ENCODE data around the gene KPNA4. TPM values are rescaled to one million over a fixed set of nuclear protein-coding genes. Genes with fewer than 3 reads are reported as not detected.
"Not testable (repeated sequence)": the region's sequence is repeated elsewhere in the genome, so short reads cannot be mapped to it uniquely, and the experiment has no call there.

KPNA4 gene
- total RNA-seq, 1 experiment from 2014 or later: 29.4 TPM

GRCh38 chr3:160573955-160574525 lies 8.7 kb upstream of the KPNA4 start:
- DNase-seq (ENCODE audit: low read depth): not testable (repeated sequence)

DNA sequence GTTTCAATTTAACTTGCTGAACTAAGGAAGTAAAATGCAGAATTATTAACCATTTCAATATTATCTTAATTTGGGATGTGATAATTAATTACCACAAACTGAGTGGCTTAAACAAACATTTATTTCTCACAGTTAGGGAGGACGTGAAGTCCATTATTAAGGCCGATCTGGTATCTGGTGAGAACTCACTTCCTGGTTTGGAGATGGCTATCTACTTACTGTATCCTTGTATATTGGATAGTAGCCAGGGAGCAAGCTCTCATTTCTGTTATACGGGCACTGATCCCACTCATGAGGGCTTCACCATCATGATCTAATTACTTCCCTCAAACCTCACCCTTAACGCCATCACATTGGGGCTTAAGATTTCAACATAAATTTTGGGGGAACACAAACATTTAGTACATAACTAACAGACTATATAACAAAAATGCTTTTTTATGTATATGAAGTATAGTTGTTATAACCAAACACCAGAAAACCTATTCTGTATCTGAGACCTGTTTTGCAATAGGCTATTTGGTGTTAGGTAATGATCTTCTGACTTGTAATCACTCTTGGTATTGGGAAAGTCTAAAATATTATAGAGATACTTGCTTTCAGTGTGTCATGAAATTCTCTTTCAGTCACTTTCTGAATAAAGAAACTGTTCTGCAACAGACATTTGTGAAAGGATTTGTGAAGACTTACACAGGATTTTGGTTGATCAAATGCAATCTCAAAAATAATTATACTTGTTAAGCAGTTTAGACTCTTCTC lies 4.7 kb upstream of the KPNA4 start:
- no peak for DNase-seq (ENCODE audit: low read depth)

DNA sequence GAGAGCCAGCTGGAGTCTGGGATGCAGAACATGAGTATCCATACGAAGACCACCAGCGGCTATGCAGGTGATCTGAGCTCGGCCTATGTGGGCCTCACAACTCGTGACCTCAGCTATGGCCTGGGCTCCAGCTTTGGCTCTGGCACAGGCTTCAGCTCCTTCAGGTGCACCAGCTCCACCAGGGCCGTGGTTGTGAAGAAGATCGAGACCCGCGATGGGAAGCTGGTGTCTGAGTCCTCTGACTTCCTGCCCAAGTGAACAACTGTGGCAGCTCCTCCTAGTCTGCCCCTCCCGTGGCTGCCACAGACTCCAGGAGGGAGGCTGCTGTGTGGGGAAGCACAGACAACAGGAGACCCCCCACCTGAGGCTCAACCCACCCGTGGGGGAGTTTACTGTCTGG lies 3.6 kb upstream of the KPNA4 start:
- DNase-seq (ENCODE audit: low read depth): no peak

- DNase-seq (ENCODE audit: low read depth): no peak
Observed at GRCh38 chr3:160567774-160568173, 2.4 kb upstream of the KPNA4 start.

DNA sequence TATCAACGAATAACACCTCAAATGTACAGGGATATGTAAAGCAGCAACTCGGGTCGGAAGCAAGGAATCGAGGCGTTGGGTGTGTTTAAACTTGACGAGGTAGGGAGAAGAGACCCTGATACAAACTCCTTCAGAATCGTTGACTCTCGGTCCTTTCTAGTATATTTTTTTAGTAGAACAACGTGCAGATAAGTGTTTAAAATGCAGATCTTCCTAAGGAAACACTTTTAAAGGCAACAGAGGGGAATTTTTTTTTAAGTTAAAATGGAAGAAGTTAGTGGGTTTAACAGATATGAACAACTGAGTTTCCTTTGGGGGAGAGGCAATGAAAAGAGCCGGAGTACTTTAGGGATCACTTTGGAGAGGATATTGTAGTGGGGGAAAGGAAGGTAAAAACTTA lies 1.1 kb upstream of the KPNA4 start:
- no peak for DNase-seq (ENCODE audit: low read depth)

GRCh38 chr3:160564949-160565441 lies 376 bp downstream of the KPNA4 start:
- peak; percentile 51 for DNase-seq (ENCODE audit: low read depth)

DNA sequence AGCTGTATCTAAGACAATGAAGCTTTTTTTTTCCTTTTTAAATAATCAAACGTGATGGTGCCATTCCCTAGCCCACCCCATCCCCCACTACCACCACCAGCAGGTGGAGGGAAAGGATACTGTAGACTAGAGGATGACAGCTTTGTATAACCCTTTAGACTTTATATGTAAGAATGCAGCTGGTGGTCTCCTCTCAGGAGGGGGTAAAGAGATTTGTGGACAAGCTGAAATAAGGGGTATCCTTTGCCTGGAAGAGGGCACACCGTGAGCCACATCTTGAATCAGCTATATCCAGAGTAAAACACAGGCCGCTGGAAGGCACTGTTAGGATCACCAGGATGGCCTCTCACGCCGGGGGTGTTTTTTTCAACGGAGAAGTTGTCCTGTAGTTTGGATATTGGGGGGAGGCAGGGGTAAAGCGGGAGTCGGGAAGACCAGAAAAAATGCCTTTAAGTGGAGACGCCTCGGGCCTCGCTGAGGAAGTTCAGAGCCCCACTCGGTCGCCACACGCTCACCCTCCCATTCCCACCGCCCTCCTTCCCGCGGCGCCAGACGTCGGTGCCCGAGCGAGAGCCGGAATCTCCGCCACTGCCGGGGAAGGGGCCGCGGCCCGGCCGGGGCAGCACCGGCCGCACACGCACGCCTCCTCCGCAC lies 986 bp downstream of the KPNA4 start:
- DNase-seq (ENCODE audit: low read depth): no peak

- no peak for DNase-seq (ENCODE audit: low read depth)
Observed at GRCh38 chr3:160562952-160563351, 2.4 kb downstream of the KPNA4 start.

- DNase-seq (ENCODE audit: low read depth): no peak
Observed at GRCh38 chr3:160557571-160557970, 7.8 kb downstream of the KPNA4 start.

DNA sequence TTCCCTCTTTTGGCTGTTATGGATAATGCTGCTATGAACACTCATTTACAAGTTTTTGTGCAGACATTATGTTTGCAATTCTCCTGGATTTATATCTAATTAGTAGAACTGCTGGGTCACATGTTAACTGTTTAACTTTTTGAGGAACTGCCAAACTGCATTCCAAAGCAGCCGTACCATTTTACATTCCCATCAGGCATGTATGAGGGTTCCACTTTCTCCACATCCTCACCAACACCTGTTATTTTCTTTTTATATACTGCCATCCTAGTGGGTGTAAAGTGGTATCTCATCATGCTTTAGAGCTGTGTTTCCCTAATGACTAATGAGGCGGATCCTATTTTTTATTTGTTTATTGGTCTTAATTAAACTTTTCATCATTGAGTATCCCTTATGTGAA lies 9.2 kb downstream of the KPNA4 start:
- peak; percentile 51 for DNase-seq (ENCODE audit: low read depth)

DNA sequence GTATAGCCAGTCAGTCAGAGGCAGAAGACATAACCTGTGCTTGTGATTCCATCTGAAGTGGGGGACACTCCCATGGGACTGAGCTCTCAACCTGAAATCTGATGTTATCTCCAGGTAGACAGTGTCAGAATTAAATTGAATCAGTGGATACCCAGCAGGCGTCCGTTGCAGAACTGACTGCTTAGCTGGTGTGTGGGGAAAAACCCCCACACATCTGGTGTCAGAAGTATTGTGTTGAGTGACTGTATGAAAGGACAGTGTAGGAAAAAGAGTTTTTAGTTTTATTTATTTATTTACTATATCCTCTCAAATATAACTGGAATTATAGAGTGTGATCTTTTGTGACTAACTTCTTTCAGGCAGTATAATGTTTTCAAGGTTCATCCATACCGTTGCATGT lies 10.4 kb downstream of the KPNA4 start:
- DNase-seq (ENCODE audit: low read depth): no peak

- DNase-seq (ENCODE audit: low read depth): no peak
Observed at GRCh38 chr3:160553827-160554226, 11.5 kb downstream of the KPNA4 start.

DNA sequence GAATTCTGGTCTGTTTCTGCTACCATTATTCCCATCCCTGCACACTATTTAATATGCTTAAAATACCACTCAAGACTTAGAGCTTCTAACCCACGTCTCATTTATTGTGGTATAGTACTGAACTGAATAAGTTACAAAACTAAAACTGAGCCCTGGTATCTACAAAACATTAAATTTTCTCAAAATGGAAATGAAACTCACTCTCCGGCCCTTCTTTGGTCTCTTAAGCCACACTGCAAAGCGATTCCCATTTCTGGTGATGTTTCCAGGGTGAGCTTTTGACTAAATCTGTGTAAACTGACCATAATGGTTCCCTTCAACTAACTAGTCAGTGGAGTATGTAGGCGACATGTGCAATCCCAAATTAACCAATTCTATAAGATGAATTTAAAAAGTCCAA lies 18.6 kb downstream of the KPNA4 start:
- DNase-seq (ENCODE audit: low read depth): no peak

- peak; percentile 49 for DNase-seq (ENCODE audit: low read depth)
Observed at GRCh38 chr3:160545504-160545871, 19.9 kb downstream of the KPNA4 start.

- peak; percentile 19 for DNase-seq (ENCODE audit: low read depth)
Observed at GRCh38 chr3:160544844-160545503, 20.4 kb downstream of the KPNA4 start.

DNA sequence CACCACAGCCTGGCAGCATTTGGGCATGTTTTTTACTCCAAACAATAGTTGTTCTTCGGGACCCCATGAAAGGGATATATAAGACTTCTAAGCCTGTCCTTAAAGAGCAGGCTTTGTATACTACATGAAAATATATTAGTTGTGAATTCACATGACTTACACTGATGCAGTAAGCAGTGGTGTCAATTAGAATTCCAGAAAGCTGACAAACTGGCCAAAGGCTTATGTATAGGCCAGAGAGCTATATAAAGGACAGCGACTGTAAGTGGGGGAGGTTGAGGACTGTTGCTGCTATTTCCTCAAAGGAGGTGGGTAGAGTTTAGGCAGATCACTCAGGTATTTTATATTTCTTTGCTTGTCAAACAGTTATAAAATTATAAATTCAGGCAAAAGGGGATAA lies 24.8 kb downstream of the KPNA4 start:
- peak; percentile 13 for DNase-seq (ENCODE audit: low read depth)

- no peak for DNase-seq (ENCODE audit: low read depth)
Observed at GRCh38 chr3:160538895-160539294, 26.5 kb downstream of the KPNA4 start.

DNA sequence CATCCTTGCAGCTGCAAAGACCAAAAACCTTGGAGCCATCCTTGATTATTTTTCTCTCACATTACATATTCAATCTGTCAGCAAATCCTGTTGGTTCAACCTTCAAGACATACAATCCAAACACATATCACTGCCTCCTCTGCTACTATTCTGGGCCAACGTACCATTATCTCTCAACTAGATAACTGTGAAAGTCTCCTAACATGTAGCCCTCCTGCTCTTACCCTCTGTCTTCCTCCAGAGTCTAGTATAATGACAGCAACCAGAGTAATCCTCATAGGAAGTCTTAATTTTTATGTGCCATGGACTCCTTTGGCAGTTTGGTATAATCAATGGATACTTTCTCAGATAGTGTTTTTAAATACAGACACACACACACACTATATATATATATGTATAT lies 27.6 kb downstream of the KPNA4 start:
- DNase-seq (ENCODE audit: low read depth): no peak

DNA sequence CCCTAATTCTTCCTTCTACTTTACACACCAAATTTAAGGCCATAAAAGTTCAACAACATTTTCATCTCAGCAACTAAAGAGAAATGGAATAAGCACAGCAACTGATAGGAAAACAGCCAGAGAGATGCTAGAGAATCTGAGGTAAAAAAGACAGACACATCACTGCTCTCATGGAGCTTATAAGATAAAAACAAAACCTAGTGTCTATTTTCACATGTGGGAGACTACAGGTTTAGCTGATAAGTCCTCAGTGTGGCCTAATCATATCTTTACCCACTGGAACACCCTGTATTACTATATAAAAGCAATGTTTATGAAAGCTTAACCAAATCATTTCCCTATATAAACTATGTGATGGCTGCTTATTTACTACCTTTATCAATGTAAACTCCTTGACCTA lies 33.0 kb downstream of the KPNA4 start:
- no peak for DNase-seq (ENCODE audit: low read depth)

- no peak for DNase-seq (ENCODE audit: low read depth)
Observed at GRCh38 chr3:160531311-160531710, 34.1 kb downstream of the KPNA4 start.

DNA sequence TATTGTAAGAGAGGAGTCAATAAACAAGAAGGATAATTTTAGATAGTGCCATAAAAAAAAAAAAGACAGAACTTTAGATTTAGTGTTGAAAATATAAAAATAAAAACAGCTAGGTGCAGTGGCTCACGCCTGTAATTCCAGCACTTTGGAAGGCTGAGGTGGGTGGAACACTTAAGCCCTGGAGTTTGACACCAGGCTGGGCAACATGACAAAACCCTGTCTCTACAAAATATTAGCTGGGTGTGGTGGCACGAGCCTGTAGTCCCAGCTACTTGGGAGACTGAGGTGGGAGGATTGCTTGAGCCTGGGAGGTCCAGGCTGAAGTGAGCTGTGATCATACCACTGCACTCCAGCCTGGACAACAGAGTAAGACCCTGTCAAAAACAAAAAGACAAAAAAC lies 49.0 kb downstream of the KPNA4 start:
- not testable (repeated sequence) for DNase-seq (ENCODE audit: low read depth)

DNA sequence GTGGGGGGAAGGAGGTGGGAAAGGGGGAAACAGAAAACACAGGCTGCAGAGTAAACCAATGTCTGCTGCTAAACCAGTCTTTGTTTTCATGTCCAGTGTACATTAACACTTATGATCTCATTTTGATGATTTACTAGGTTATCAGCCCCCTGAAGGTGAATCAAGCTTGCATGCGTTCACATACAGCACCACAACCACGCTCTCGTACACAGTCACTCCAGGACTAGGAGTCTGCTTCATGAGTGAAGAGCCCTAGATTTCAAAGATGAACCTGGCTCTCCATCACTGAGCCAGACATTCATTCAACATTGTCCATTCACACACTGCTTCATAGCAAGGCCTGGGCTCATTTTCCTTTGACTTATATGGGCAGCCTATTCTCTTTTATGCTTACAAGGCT lies 64.0 kb downstream of the KPNA4 start:
- no peak for DNase-seq (ENCODE audit: low read depth)

Data from LHCN-M2 (cell line).